Spleen (tissue), 11 donors: ENCODE results near the gene PRKG1. TPM values are rescaled to one million over a fixed set of nuclear protein-coding genes. Genes with fewer than 3 reads are reported as not detected.

ENCODE experiments used
- DNase-seq: peaks from one replicate; pipeline ENCODE4 v3.0.0-alpha.2; 2020
- H3K27ac ChIP-seq, 8 donors: fragments of 200-600 bp; sonication (generic) in 7 of 8; 1 replicate in 4 of 8; 2 replicates in 4 of 8; pipeline versions ENCODE4 v1.5.0 to v1.8.0; 2016 to 2021; ENCODE audit warnings: inconsistent platforms in 4 of 8, mild to moderate bottlenecking in 4 of 8, moderate library complexity in 1 of 8
- H3K27me3 ChIP-seq, 7 donors: fragments of 200-600 bp; sonication (generic) in 6 of 7; replicated peaks in 1 of 7; 1 replicate in 4 of 7; 2 replicates in 3 of 7; pipeline versions ENCODE4 v1.5.0 to v1.8.0; 2016 to 2021; ENCODE audit warnings: inconsistent platforms in 3 of 7, mild to moderate bottlenecking in 1 of 7
- H3K36me3 ChIP-seq, 6 donors: fragments of 200-600 bp; sonication (generic) in 5 of 6; 1 replicate in 4 of 6; 2 replicates in 2 of 6; pipeline versions ENCODE4 v1.5.0 to v1.8.0; 2016 to 2021; ENCODE audit warnings: inconsistent platforms in 2 of 6
- H3K4me1 ChIP-seq, 6 donors: fragments of 200-600 bp; sonication (generic) in 5 of 6; 1 replicate in 3 of 6; 2 replicates in 3 of 6; pipeline versions ENCODE4 v1.5.0 to v1.8.0; 2016 to 2021; ENCODE audit warnings: inconsistent platforms in 3 of 6
- H3K4me3 ChIP-seq, 8 donors: fragments of 200-600 bp; sonication (generic) in 7 of 8; 1 replicate in 4 of 8; 2 replicates in 4 of 8; pipeline versions ENCODE4 v1.5.0 to v1.8.0; 2016 to 2021; ENCODE audit warnings: inconsistent platforms in 4 of 8, mild to moderate bottlenecking in 4 of 8, moderate library complexity in 2 of 8
- H3K9me3 ChIP-seq, 8 donors: fragments of 200-600 bp; sonication (generic) in 7 of 8; 1 replicate in 4 of 8; 2 replicates in 4 of 8; pipeline versions ENCODE4 v1.5.0 to v1.8.0; 2016 to 2021; ENCODE audit warnings: inconsistent platforms in 4 of 8
- POLR2A ChIP-seq, 3 donors: fragments of 450-650 bp; IDR thresholded peaks; one replicate each; pipeline ENCODE4 v1.5.1; 2017; ENCODE audit warnings: antibody characterized with exemption in 3 of 3, mild to moderate bottlenecking in 1 of 3
- POLR2AphosphoS5 ChIP-seq, 3 donors: sonication (generic); formaldehyde crosslinking; IDR thresholded peaks; one replicate each; pipeline ENCODE4 v1.5.1; 2017; ENCODE audit warnings: antibody characterized with exemption in 3 of 3
- WGBS, 5 donors: extraction: QIAGEN DNeasy Blood & Tissue Kit in 3 of 5; methylation state at CpG; one replicate each; pipeline versions ENCODE4 v1.1.5 to v1.1.7; 2013 to 2018; 5-methylcytosine and 5-hydroxymethylcytosine counted together
- intact Hi-C: fragments of 100-400 bp; cut with DNase I; formaldehyde crosslinking; loops from one replicate; pipeline ENCODE4 v1.15.0; 2023; ENCODE audit warnings: low total_unique reads
- polyA plus RNA-seq, 3 donors: library from polyadenylated mRNA; stranded (reverse); fragments of 200-250 nt; gene quantifications; one replicate each; pipeline ENCODE4 v1.2.1, GENCODE V29; 2013
- total RNA-seq, 7 donors: library from RNA; depleted of rRNA in 3 of 7; stranded (reverse); fragments of >200 nt in 3 of 7; fragmentation: NEBNext Ultra II Directional in 4 of 7; extraction: Animal tissue kit (Norgen Biotek cat#: 25700) in 4 of 7; gene quantifications; one replicate each; pipeline versions ENCODE4 v1.1.0 to v1.2.1, GENCODE V29; 2016 to 2021
- TF ChIP-seq, protein P1 (sequence below), 11 experiments: fragments of 200-600 bp in 7 of 11; fragments of 450-650 bp in 4 of 11; sonication (generic) in 4 of 11; IDR thresholded peaks in 8 of 11; conservative IDR thresholded peaks in 3 of 11; 1 replicate in 7 of 11; 2 replicates in 4 of 11; pipeline versions ENCODE4 v1.4.0 to v1.8.0; 2016 to 2021; ENCODE audit warnings: antibody characterized with exemption in 11 of 11, inconsistent platforms in 4 of 11, mild to moderate bottlenecking in 1 of 11
- donor health status: healthy with polysubstance abuse.
- donor health status: DM: no; HTN: no; CAD: no; lungs with moderate emphysema.
- donor health status: DM: no; HTN: no; CAD: no.
- donor health status: Bipolar disorder and iron deficiency.
- donor health status: healthy.
- donor health status: DM: no; HTN: no; CAD: no.
- donor health status: DM: yes; HTN: yes; CAD: no.

PRKG1 gene
- total and polyA plus RNA-seq, 10 donors = 0.65 to 10.5 (median 7.2) TPM

DNA sequence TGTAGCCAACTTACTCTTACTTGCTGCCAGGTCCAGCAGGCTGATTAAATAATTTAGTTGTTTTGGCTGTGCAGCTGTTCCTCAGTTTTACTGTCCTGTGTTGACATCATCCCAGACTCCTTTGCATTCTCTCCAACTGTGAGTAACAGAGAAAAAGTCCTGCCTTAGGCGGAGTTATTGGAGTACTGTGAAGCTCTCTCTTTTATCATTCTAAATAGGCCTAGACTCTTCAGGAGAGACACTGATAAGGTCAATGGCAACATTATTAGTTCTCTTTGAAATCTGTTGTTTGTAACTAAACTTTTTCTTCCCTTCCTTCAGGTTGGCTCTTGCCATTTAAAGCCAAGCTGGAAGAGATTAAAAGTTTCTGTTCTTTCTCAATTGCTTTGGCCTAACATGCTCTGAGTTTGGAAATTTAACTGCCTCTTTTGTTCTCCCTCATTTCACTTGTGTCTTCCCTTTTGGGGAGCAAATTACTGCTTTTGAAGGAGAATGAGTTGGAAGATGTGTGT, 840.8 kb downstream of the PRKG1 start:
- Histone ChIP-seq H3K9me3 (no peaks in the 10 kb centered on the region), H3K27me3 (no peaks in the 10 kb centered on the region), H3K4me3 (no peak overlapping the region), H3K4me1 (peaks cover 0 to 6% (median 0%) of the 10 kb centered on the region in 6 donors), H3K36me3 (no peaks in the 10 kb centered on the region), H3K27ac (no peak overlapping the region)
- no peak for DNase-seq
- intact Hi-C loops = no loop called here
- WGBS, 5 donors = 88 to 98% (median 94%) methylated on average over 1 of the region's 1 CpG
- TF ChIP-seq POLR2A (IDR thresholded peaks at IDR 0.05) = no peak
- no peak for TF ChIP-seq POLR2AphosphoS5 (IDR thresholded peaks at IDR 0.05)
- TF ChIP-seq, protein P1, sequence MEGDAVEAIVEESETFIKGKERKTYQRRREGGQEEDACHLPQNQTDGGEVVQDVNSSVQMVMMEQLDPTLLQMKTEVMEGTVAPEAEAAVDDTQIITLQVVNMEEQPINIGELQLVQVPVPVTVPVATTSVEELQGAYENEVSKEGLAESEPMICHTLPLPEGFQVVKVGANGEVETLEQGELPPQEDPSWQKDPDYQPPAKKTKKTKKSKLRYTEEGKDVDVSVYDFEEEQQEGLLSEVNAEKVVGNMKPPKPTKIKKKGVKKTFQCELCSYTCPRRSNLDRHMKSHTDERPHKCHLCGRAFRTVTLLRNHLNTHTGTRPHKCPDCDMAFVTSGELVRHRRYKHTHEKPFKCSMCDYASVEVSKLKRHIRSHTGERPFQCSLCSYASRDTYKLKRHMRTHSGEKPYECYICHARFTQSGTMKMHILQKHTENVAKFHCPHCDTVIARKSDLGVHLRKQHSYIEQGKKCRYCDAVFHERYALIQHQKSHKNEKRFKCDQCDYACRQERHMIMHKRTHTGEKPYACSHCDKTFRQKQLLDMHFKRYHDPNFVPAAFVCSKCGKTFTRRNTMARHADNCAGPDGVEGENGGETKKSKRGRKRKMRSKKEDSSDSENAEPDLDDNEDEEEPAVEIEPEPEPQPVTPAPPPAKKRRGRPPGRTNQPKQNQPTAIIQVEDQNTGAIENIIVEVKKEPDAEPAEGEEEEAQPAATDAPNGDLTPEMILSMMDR (IDR thresholded peaks at IDR 0.05 in 8 of 11, conservative IDR thresholded peaks at IDR 0.05 in 3 of 11) = no peak

DNA sequence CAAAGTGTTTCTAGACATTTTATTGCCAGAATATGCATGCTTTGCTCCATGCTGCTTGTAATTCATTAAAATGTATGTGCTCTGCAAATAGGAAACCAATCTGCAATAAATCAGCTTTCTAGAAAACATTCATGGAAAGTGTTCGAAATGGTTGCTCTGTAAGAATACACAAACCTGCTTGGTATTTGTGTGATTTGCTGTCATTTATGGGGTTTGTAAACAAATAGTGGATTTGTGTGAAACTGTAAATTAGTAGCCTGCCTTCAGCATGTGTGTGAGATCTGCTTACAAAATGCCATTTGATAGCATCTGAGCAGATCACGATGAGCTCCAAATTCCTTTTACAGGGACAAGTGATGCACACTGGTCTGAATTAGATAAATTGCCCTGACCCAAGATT, 844.2 kb downstream of the PRKG1 start:
- Histone ChIP-seq H3K36me3 (no peaks in the 10 kb centered on the region), H3K9me3 (no peaks in the 10 kb centered on the region), H3K27ac (peak overlapping the region in 5 of 8 donors; percentile 23 to 58 (median 50)), H3K4me3 (no peak overlapping the region), H3K4me1 (peaks cover 0 to 6% (median 0%) of the 10 kb centered on the region in 6 donors), H3K27me3 (no peaks in the 10 kb centered on the region)
- intact Hi-C loops = no loop called here
- DNase-seq = no peak
- TF ChIP-seq, protein P1 (IDR thresholded peaks at IDR 0.05 in 8 of 11, conservative IDR thresholded peaks at IDR 0.05 in 3 of 11) = no peak
- TF ChIP-seq POLR2A (IDR thresholded peaks at IDR 0.05) (no peak), POLR2AphosphoS5 (IDR thresholded peaks at IDR 0.05) (no peak)
- WGBS, 5 donors = 24 to 36% (median 28%) methylated on average over 2 of the region's 2 CpGs

DNA sequence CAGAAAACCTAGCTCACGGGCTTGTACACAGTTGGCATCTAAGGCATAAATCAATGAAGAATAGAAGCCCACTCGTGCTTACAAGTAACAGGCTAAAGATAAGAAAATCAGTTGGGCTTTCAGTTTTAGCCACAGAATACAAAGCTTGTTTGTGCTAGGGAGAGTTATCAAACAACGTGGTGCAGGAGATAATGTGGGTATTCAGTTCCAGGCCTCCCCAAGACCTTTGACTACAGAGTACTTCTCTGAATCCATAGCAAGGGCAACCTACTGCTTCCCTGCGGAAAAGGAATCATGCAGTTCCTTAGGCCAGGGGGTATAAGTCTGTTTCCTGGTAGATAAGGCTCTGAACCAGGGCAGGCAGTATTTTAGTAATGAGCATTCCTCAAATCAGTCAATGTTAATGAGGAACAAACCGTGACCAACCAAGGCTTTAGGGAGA, 844.6 kb downstream of the PRKG1 start:
- H3K9me3 ChIP-seq = no peaks in the 10 kb centered on the region
- intact Hi-C loops = no loop called here
- peak in 1 of 3 donors; percentile 69 for TF ChIP-seq POLR2AphosphoS5 (IDR thresholded peaks at IDR 0.05)
- TF ChIP-seq, protein P1 (IDR thresholded peaks at IDR 0.05 in 8 of 11, conservative IDR thresholded peaks at IDR 0.05 in 3 of 11) = no peak
- WGBS, 5 donors = 19 to 34% (median 28%) methylated on average over 5 of the region's 5 CpGs
- no peak overlapping the region for H3K4me3 ChIP-seq
- peak overlapping the region in 5 of 8 donors; percentile 23 to 58 (median 50) for H3K27ac ChIP-seq
- no peaks in the 10 kb centered on the region for H3K27me3 ChIP-seq
- H3K36me3 ChIP-seq = no peaks in the 10 kb centered on the region
- H3K4me1 ChIP-seq = peaks cover 0 to 6% (median 0%) of the 10 kb centered on the region in 6 donors
- no peak for DNase-seq

DNA sequence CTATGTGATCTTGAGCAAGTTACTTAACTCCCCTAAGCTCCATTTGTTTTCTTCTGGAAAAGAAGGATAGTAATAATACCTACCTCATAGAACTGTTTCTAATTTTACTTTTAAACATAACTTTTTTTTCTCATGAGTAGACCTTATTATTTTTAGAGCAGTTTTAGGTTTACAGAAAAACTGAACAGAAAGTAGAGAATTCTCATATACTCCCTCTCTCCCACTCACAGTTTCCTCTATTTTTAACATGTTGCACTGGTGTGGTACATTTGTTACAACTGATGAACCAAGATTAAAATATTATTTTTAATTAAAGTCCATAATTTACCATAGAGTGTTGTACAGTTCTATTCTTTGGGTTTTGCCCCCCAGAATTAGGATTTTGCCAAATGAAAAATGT, 846.4 kb downstream of the PRKG1 start:
- H3K4me3 ChIP-seq = no peak overlapping the region
- TF ChIP-seq, protein P1 (IDR thresholded peaks at IDR 0.05 in 8 of 11, conservative IDR thresholded peaks at IDR 0.05 in 3 of 11) = no peak
- TF ChIP-seq POLR2A (IDR thresholded peaks at IDR 0.05) (no peak), POLR2AphosphoS5 (IDR thresholded peaks at IDR 0.05) (no peak)
- intact Hi-C loops = no loop called here
- DNase-seq = no peak
- H3K27ac ChIP-seq = no peak overlapping the region
- no peaks in the 10 kb centered on the region for H3K36me3 ChIP-seq
- no peaks in the 10 kb centered on the region for H3K9me3 ChIP-seq
- no peaks in the 10 kb centered on the region for H3K27me3 ChIP-seq
- peaks cover 0 to 6% (median 0%) of the 10 kb centered on the region in 6 donors for H3K4me1 ChIP-seq
